NCI-H524 treated with DMSO at 0.1 percent for 48 hours (cell line): ENCODE data around the gene NEGR1.

ENCODE experiments used
- DNase-seq: peaks from one replicate; lab custom pipeline; 2025; lab: John Stamatoyannopoulos, UW

NEGR1 gene

DNA sequence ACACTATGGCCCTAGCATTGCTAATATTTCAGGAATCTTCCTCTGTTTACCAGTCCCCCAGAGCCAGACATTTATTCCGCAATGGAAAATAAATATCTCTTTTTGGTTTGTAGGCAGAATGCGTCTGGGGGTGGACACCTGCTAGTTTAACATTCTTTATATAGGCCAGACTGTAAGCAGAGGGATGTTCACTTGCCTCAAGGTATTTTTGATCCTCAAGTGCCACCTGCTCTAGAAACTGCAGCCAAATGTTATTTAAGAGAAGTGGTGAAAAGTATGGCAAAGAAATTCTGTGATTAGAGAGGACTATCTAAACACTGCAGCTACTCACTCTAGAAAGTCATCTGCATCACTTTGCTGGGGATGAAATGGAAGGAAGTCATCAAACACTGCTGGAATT, 164.7 kb downstream of the NEGR1 start:
- peak; percentile 7 for DNase-seq

DNA sequence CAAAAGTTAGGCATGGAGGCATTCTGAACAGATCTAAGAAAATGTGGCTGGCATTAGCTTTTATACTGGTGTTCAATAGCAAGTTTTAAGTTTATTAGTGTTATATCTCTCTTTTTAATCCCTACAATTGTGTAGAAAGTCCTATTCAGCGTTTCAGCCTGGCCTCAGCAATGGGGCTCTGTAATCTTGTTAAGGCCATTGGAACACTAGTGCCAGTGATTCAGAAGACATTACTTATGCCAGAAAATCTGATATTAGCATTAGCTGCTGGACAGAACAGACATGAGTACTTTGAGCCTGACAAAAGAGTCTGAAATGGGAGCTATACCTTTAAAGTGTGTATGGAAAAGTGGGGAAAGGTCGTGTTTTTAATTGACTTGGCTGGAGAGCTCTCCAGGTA, 167.0 kb downstream of the NEGR1 start:
- DNase-seq: no peak

GRCh38 chr1:72111662-72112061, 170.7 kb downstream of the NEGR1 start:
- DNase-seq: peak; percentile 64

DNA sequence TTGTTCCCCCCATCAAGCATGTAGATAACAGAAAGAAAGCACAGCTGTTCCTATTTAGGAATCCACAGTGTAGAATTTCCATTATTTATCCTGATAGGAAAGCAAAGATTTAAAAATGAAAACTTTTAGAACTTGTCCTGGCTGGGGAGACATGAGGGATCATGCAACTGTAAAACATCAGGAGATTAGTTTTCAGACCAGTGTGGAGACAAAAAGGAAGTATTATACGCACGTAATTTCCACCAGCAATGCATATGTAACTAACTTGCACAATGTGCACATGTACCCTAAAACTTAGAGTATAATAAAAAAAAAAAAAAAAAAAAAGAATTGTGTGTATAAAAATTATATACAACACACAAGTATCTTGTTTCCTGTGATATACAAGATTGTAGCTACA, 172.4 kb downstream of the NEGR1 start:
- DNase-seq: no peak

GRCh38 chr1:72105201-72105600, 177.1 kb downstream of the NEGR1 start:
- DNase-seq: no peak

DNA sequence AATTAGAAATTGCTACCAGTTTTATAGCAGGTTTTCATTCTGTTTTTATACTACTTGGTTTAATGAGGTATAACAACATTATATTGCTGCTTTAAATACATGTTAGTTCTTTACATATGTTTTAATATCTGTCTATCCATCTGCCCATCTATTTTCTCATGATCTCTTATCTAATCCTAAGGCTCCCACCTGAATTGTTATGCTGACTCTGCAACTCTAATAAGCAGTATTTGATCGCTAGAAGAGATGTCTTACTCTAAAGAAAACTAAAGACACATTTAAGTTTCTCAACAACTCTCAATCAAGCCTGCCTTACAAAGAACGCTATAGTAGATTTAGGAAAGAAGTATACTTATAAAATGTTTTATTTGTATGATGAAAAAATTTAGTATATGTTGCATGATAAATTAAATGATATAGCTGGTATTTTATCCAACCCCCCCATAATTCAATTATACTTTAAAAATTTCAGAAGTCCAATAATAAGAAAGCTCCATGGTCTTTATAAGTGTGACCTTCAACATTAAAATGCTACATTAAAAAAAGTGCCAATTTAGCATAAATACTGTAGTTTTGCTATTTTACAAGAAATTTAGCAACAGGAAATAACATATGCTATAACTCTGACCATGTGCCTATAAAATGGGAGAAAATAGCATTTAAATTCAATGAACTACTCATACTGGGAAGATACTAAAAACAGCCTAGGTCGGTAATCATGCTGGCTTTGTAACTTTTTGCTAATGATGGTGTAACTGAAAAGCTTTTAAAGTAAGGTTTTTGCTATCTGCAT, 180.3 kb downstream of the NEGR1 start:
- no peak for DNase-seq

DNA sequence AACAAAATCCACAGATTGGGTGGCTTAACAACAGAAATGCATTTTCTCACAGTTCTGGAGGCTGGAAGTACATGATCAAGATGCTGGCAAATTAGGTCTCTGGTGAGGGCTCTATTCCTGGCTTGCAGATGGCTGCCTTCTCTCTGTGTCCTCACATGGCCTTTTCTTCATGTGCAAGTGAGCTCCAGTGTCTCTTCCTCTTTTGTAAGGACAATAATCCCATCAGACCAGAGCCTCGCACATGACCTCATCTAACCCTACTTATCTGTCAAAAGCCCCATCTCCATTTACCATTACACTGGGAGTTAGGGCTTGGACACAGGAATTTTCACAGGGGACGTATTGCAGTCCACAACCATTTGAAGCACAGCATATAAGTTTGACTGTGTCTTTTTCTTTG, 181.6 kb downstream of the NEGR1 start:
- DNase-seq: no peak

- DNase-seq: no peak
These were observed 184.3 kb downstream of the NEGR1 start for GRCh38 chr1:72097851-72098570.

- no peak for DNase-seq
These were observed 188.1 kb downstream of the NEGR1 start for GRCh38 chr1:72094209-72094608.

DNA sequence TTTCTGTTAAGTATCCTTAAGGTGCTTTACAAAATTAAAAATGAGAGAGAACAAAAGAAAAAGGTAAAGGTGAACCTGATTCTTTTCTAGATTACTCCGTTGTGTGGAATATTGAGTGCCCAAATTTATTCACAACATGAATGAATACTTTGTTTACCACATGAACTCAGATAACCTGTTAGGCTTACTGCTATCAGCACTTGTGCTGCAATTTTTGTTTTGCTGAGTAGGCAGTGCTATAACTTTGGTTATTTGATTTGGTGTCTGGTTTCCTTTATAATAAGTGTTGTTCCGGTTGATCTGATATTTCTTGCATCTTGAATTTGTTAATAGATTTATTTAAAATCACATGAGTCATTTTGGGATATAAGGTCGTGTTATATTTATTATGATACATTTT, 195.9 kb downstream of the NEGR1 start:
- DNase-seq: no peak

DNA sequence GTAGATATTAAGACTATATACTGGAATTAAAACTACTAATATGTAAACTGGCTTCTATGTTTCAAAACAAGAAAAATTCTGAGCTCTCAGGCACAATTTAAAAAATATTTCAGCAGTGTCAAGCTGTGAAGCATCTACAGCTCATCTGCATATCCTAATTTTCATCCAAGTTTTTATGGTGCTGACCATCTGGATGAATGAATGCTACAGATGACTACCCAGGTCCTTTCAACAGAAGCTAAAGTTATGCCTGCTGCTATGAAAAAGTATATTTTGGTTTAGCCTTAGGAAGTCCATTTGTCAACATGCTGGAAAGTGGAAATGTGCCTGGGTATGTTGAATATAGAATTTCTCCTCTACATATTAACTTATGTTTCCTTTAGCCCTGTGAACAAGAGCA, 206.9 kb downstream of the NEGR1 start:
- DNase-seq: no peak

GRCh38 chr1:72066431-72066830, 215.9 kb downstream of the NEGR1 start:
- DNase-seq: no peak

- no peak for DNase-seq
These were observed 217.9 kb downstream of the NEGR1 start for GRCh38 chr1:72064196-72065075.

- no peak for DNase-seq
These were observed 218.8 kb downstream of the NEGR1 start for GRCh38 chr1:72063364-72064044.

GRCh38 chr1:72062584-72062983, 219.8 kb downstream of the NEGR1 start:
- DNase-seq: no peak

GRCh38 chr1:72060466-72061245, 221.7 kb downstream of the NEGR1 start:
- DNase-seq: no peak

DNA sequence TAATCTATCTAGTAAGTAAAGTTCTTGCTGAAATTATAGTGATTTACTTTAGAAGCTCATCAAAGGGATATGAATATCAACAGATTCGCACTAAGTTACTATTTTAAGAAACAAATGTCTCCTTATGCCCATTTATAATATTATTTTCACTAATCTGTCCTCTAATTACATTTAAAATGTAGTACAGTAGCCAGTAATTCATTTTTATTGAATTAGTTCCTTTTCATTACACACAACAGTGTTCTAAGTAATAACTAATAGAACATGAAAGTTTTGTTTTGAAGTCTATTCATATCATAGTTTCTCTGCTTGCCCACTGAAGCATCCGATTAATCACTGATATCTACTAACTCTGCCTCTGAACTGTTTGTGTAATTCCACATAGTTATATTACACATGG, 225.8 kb downstream of the NEGR1 start:
- DNase-seq: no peak

- no peak for DNase-seq
These were observed 230.8 kb downstream of the NEGR1 start for GRCh38 chr1:72051538-72051937.

GRCh38 chr1:72050551-72050950, 231.8 kb downstream of the NEGR1 start:
- DNase-seq: no peak

DNA sequence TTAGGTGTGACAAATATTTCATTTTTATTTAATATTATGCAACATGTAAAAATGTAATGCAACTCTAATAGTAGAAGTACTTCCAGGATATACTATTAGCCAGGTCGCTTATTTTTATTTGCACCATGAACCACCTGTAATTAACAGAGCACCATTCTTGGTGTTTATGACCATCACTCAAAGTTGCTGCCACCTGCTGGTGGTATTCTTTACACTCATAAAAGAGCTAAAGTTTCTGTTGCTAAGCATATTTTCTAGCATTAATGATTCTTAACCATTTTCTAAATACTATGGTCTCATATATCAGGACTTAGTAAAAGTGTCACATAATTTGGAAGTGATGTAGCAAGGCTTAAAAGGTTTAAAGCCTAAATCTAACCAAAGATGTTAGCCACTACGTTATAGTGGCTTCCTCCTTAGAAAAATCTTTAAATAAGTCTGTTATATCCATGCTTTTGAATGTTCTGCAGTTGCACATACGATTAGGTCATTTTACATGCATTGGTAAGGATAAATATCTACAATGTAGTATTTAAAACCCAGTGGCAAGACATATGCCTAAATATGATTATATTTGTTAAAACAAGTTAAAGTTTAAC, 244.5 kb downstream of the NEGR1 start:
- no peak for DNase-seq

- DNase-seq: no peak
These were observed 247.5 kb downstream of the NEGR1 start for GRCh38 chr1:72034827-72035226.
